ENCODE data around the gene IPO7. TPM values are rescaled to one million over a fixed set of nuclear protein-coding genes. Genes with fewer than 3 reads are reported as not detected.
A peak's percentile ranks its signal among the peaks of the same experiment; 100 is the strongest.
"Not testable (repeated sequence)": the region's sequence is repeated elsewhere in the genome, so short reads cannot be mapped to it uniquely, and the experiment has no call there.

IPO7 gene
- 100 to 1,000 TPM in 1 of 2 donors, 10 to 100 TPM in 1; 79.4 to 121 TPM for total RNA-seq

DNA sequence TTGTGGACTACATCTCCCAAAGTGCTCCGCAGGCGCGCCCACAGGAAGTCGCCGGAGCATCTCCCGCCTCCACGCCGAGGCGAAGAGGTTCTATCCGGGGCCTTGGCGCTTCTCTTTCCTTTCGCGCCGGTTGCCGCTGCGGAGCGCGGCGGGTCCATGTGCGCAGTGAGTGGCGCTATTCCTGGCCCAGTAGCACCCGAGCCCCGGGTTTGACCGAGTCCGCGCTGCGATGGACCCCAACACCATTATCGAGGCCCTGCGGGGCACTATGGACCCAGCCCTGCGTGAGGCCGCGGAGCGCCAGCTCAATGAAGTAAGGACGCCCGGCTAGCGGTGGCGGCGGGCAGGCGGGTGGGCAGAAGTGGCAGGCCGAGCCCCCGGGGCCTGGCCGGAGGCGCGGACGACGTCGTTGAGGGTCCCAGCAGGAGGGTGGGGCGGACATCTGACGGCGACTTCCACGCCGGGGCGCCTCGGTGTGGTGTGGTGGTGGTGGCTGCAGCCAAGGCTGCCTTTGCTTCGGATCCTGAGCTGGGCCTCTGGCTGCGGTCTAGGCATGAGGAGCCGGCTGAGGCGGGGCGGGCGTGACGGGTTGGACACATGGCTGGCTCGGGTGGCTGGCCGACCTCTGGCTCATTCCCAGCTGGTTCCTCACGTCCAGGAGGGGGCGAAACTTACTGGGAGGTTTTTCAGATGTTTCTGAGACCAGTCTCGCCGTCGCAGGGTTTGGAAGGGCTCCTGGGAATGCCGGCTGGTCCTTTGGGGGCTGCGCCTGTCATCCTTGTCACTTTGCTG is at the start of gene IPO7:
Gene IPO7 (plus strand): TSS at position 118 of the 792 bp plus-strand sequence. CDS start 112 bp downstream, at position 230.
- Histone ChIP-seq H3K4me1 (peaks cover 0 to 30% of the 10 kb centered on the region in 2 donors), H3K27me3 (no peaks in the 10 kb centered on the region), H3K36me3 (no peaks in the 10 kb centered on the region), H3K9me3 (no peaks in the 10 kb centered on the region), H3K4me3 (peak within 1 kb of the TSS; percentile 84 to 93), H3K27ac (peak within 1 kb of the TSS; percentile 94 to 97)
- TF ChIP-seq, protein P1, sequence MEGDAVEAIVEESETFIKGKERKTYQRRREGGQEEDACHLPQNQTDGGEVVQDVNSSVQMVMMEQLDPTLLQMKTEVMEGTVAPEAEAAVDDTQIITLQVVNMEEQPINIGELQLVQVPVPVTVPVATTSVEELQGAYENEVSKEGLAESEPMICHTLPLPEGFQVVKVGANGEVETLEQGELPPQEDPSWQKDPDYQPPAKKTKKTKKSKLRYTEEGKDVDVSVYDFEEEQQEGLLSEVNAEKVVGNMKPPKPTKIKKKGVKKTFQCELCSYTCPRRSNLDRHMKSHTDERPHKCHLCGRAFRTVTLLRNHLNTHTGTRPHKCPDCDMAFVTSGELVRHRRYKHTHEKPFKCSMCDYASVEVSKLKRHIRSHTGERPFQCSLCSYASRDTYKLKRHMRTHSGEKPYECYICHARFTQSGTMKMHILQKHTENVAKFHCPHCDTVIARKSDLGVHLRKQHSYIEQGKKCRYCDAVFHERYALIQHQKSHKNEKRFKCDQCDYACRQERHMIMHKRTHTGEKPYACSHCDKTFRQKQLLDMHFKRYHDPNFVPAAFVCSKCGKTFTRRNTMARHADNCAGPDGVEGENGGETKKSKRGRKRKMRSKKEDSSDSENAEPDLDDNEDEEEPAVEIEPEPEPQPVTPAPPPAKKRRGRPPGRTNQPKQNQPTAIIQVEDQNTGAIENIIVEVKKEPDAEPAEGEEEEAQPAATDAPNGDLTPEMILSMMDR (IDR thresholded peaks at IDR 0.05), result peak; percentile 20 to 40
- peak; percentile 93 for DNase-seq (ENCODE audit: low spot score)

DNA sequence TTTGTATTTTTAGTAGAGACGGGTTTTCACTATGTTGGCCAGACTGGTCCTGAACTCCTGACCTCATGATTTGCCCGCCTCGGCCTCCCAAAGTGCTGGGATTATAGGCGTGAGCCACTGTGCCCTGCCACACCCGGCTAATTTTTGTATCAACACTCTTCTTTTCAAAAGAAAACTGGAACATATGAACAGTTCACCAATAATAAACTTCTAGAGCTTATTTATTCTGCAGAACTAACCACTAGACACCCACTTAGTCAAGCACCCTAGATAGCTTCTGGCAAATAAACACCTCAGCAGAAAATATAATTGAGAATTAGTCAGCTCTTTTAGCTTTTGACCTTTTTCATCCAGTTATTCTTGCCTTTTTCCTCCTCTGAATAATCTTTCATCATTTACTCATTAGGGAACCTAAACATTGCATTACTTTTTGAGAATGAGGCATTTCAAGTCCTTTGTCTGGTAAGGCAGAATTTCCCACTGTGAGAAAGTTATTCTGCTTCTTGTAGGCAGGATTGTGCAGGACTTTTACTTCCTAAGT is 42.7 kb upstream of the IPO7 start:
- TF ChIP-seq, protein P1 (IDR thresholded peaks at IDR 0.05), result no peak
- no peaks in the 10 kb centered on the region for H3K9me3 ChIP-seq
- no peaks in the 10 kb centered on the region for H3K27me3 ChIP-seq
- no peak for DNase-seq (ENCODE audit: low spot score)
- H3K4me1 ChIP-seq, result no peaks in the 10 kb centered on the region
- no peaks in the 10 kb centered on the region for H3K36me3 ChIP-seq
- H3K27ac ChIP-seq, result no peak overlapping the region
- H3K4me3 ChIP-seq, result no peak overlapping the region

DNA sequence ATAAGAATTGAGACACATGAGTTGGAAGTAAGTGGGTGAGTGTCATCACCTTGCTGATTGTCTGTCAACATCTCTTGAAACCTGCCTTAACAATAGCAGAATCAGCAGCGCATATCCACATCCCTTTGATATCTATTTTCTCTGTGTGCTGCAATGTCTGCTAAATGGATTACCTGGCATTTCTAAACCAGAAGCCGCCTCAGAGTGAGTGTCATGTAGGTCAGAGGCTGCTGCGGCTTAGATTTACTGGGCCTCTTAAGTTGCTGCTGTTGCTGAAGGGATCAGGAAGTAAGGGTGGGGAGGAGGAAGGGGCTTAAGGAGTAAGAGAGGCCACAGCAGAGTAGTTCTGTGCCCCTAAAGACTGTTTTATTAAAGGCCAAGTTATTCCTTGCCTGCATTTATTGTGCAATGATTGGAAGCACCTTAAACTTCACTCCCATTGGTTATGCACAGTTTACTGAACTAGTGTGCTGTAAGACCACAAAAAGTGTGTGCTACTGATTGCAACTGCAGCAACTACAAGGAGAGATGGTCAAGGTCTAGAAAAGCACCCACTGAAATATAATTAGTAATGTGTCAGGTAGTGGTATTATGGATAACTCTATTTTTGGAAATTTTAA is 40.3 kb upstream of the IPO7 start:
- H3K27me3 ChIP-seq, result no peaks in the 10 kb centered on the region
- H3K9me3 ChIP-seq, result no peaks in the 10 kb centered on the region
- H3K27ac ChIP-seq, result no peak overlapping the region
- H3K4me1 ChIP-seq, result no peaks in the 10 kb centered on the region
- H3K36me3 ChIP-seq, result no peaks in the 10 kb centered on the region
- no peak overlapping the region for H3K4me3 ChIP-seq
- TF ChIP-seq, protein P1 (IDR thresholded peaks at IDR 0.05), result no peak
- DNase-seq (ENCODE audit: low spot score), result no peak

DNA sequence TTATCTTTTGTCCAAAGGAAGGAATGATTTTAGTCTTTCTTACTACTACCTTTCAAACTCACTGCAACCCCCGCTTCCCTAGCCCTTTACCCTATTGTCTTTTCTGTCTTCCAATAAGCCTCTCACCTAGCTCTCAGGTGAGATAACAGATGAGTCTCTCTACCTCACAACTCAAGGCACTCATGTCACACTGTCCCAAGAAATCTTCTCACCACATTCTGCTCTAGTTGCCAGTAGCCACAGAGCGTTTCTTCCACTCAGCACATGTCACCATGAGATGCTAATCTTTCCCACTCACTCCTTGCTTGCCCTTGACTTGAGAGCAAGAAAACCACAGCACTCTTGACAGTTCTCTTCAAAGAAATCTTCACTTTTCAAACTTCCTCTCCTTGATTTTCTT is 37.4 kb upstream of the IPO7 start:
- DNase-seq (ENCODE audit: low spot score), result no peak
- Histone ChIP-seq H3K36me3 (no peaks in the 10 kb centered on the region), H3K4me1 (no peaks in the 10 kb centered on the region), H3K4me3 (no peak overlapping the region), H3K27ac (no peak overlapping the region), H3K27me3 (no peaks in the 10 kb centered on the region), H3K9me3 (no peaks in the 10 kb centered on the region)
- TF ChIP-seq, protein P1 (IDR thresholded peaks at IDR 0.05), result no peak

DNA sequence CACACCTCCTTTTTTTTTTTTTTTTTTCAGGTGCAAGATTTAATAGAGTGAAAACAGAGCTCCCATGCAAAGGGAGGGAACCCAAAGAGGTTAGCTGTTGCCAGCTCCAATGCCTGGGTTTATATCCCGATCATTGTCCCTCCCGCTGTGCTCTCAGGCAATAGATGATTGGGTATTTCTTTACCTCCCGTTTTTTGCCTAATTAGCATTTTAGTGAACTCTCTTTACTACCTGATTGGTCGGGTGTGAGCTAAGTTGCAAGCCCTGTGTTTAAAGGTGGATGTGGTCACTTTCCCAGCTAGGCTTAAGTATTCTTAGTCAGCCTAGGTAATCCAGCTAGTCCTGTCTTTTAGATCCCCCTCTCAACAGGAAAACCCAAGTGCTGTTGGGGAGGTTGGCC is 36.7 kb upstream of the IPO7 start:
- not testable (repeated sequence) for H3K9me3 ChIP-seq

DNA sequence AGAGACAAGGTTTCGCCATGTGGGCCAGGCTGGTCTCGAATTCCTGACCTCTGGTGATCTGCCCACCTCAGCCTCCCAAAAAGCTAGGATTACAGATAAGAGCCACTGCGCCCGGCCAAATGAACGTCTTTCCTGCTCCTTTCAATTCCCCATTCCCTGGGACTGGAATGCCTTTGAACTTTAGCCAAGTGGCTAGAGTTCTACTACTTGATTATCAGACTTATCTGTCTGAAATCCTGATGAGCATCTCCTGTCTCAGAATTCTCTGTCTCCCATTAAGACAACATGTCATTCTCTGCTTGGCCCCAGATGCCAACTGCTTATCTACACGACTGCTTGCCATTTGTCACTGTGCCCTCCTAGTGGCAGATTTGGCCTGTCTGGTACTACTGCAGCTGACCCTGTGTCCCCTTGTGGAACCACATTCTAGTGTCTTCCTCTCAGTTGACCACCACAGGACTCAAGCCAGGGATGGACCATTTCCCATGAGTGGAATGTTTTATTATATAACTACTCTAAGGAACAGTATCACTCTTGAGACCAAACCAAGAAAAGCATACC is 33.1 kb upstream of the IPO7 start:
- DNase-seq (ENCODE audit: low spot score), result no peak
- no peaks in the 10 kb centered on the region for H3K4me1 ChIP-seq
- no peaks in the 10 kb centered on the region for H3K27me3 ChIP-seq
- TF ChIP-seq, protein P1 (IDR thresholded peaks at IDR 0.05), result no peak
- no peak overlapping the region for H3K27ac ChIP-seq
- H3K9me3 ChIP-seq, result no peaks in the 10 kb centered on the region
- H3K36me3 ChIP-seq, result no peaks in the 10 kb centered on the region
- H3K4me3 ChIP-seq, result no peak overlapping the region

More for the DNA sequence above, 36.7 kb upstream of the IPO7 start:
- not testable (repeated sequence) for H3K4me3 ChIP-seq; DNase-seq (ENCODE audit: low spot score); H3K4me1 ChIP-seq; H3K27ac ChIP-seq; H3K36me3 ChIP-seq; H3K27me3 ChIP-seq

Measured in right atrium auricular region (tissue), 2 donors.